CD14-positive monocyte (primary cell): ENCODE measurements around the gene SAG. TPM values are rescaled to one million over a fixed set of nuclear protein-coding genes. Genes with fewer than 3 reads are reported as not detected.
A peak's percentile ranks its signal among the peaks of the same experiment; 100 is the strongest.

ENCODE experiments used
- DNase-seq, 3 donors: peaks; one replicate each; pipeline ENCODE4 v3.0.0-alpha.2; 2011 to 2022
- H2AFZ ChIP-seq: 2 replicates; pipeline ENCODE4 v1.6.0; 2012; ENCODE audit warnings: mild to moderate bottlenecking, low read depth, low read length, inconsistent platforms; ENCODE audit not compliant: insufficient read depth, poor library complexity, severe bottlenecking
- H3K27ac ChIP-seq, 2 donors: 1 replicate in 1 of 2; 2 replicates in 1 of 2; pipeline ENCODE4 v1.5.1; 2012 to 2013; ENCODE audit warnings: low read length in 2 of 2, control low read depth in 1 of 2, inconsistent platforms in 1 of 2, low read depth in 1 of 2, mild to moderate bottlenecking in 1 of 2
- H3K27me3 ChIP-seq, 2 donors: one replicate each; pipeline versions ENCODE4 v1.6.0 to v1.6.1; 2011 to 2013; ENCODE audit warnings: low read length in 2 of 2; ENCODE audit not compliant: control insufficient read depth in 2 of 2, insufficient read depth in 2 of 2
- H3K36me3 ChIP-seq, 2 donors: replicated peaks in 1 of 2; 1 replicate in 1 of 2; 2 replicates in 1 of 2; pipeline versions ENCODE4 v1.5.1 to v1.6.1; 2012 to 2013; ENCODE audit warnings: low read length in 2 of 2, control low read depth in 1 of 2, inconsistent platforms in 1 of 2, mild to moderate bottlenecking in 1 of 2; ENCODE audit not compliant: insufficient read depth in 2 of 2, control insufficient read depth in 1 of 2
- H3K4me1 ChIP-seq, 2 donors: 1 replicate in 1 of 2; 2 replicates in 1 of 2; pipeline versions ENCODE4 v1.5.1 to v1.6.1; 2012 to 2013; ENCODE audit warnings: low read length in 2 of 2, control low read depth in 1 of 2, inconsistent platforms in 1 of 2, mild to moderate bottlenecking in 1 of 2, moderate library complexity in 1 of 2; ENCODE audit not compliant: insufficient read depth in 2 of 2, control insufficient read depth in 1 of 2
- H3K4me2 ChIP-seq: replicated peaks from 2 replicates; pipeline ENCODE3; 2012; ENCODE audit warnings: low read length, moderate library complexity, mild to moderate bottlenecking; ENCODE audit not compliant: poor library complexity, severe bottlenecking; ENCODE audit errors: extremely low read depth
- H3K4me3 ChIP-seq, 3 experiments: fragments of 200-600 bp in 1 of 3; sonication (generic) in 1 of 3; replicated peaks in 1 of 3; 1 replicate in 2 of 3; 2 replicates in 1 of 3; pipeline ENCODE4 v1.5.1; 2011 to 2013; ENCODE audit warnings: low read length in 3 of 3, mild to moderate bottlenecking in 3 of 3, control low read depth in 2 of 3, low read depth in 2 of 3, inconsistent platforms in 1 of 3, moderate library complexity in 1 of 3
- H3K79me2 ChIP-seq: 2 replicates; pipeline ENCODE4 v1.6.0; 2012; ENCODE audit warnings: mild to moderate bottlenecking, control low read depth, inconsistent platforms, low read length, moderate library complexity; ENCODE audit not compliant: insufficient read depth
- H3K9ac ChIP-seq: 2 replicates; pipeline ENCODE4 v1.6.0; 2017; ENCODE audit warnings: low read length, mild to moderate bottlenecking; ENCODE audit not compliant: insufficient read depth, poor library complexity, severe bottlenecking
- H3K9me3 ChIP-seq, 2 donors: replicated peaks in 1 of 2; 1 replicate in 1 of 2; 2 replicates in 1 of 2; pipeline versions ENCODE4 v1.5.1 to v1.6.1; 2012 to 2013; ENCODE audit warnings: low read length in 2 of 2, control low read depth in 1 of 2; ENCODE audit not compliant: control insufficient read depth in 1 of 2, insufficient read depth in 1 of 2
- H4K20me1 ChIP-seq: 2 replicates; pipeline ENCODE4 v1.6.0; 2012; ENCODE audit warnings: mild to moderate bottlenecking, low read length, control low read depth, moderate library complexity; ENCODE audit not compliant: insufficient read depth
- H3K27ac Mint-ChIP-seq, 7 donors: one replicate each; pipeline ENCODE4 v1.8.0; 2020; ENCODE audit warnings: mild to moderate bottlenecking in 7 of 7, mixed read lengths in 7 of 7, moderate library complexity in 6 of 7, inconsistent platforms in 2 of 7
- H3K27me3 Mint-ChIP-seq, 3 donors: one replicate each; pipeline ENCODE4 v1.8.0; 2021 to 2022; ENCODE audit warnings: low read depth in 3 of 3, mild to moderate bottlenecking in 3 of 3, mixed read lengths in 3 of 3, moderate library complexity in 3 of 3, inconsistent platforms in 1 of 3
- H3K36me3 Mint-ChIP-seq, 2 donors: one replicate each; pipeline ENCODE4 v1.8.0; 2020; ENCODE audit warnings: mixed read lengths in 2 of 2, inconsistent platforms in 1 of 2, mild to moderate bottlenecking in 1 of 2
- H3K4me1 Mint-ChIP-seq: one replicate; pipeline ENCODE4 v1.8.0; 2020; ENCODE audit warnings: mild to moderate bottlenecking, mixed read lengths
- H3K4me3 Mint-ChIP-seq, 2 donors: one replicate each; pipeline ENCODE4 v1.8.0; 2020; ENCODE audit warnings: mild to moderate bottlenecking in 2 of 2, mixed read lengths in 2 of 2, moderate library complexity in 1 of 2
- H3K9me3 Mint-ChIP-seq, 7 donors: one replicate each; pipeline ENCODE4 v1.8.0; 2020 to 2022; ENCODE audit warnings: mixed read lengths in 7 of 7, mild to moderate bottlenecking in 6 of 7, moderate library complexity in 6 of 7, inconsistent platforms in 2 of 7
- CTCF ChIP-seq: fragments of 200-600 bp; IDR thresholded peaks from one replicate; pipeline ENCODE4 v1.8.0; 2022; ENCODE audit warnings: antibody characterized with exemption, mild to moderate bottlenecking
- WGBS: methylation state at CpG from one replicate; pipeline ENCODE4 v1.1.5; 2013; ENCODE audit warnings: missing lambda C conversion rate; ENCODE audit not compliant: insufficient coverage; 5-methylcytosine and 5-hydroxymethylcytosine counted together
- intact Hi-C, 2 donors: fragments of 100-400 bp; cut with micrococcal nuclease; formaldehyde crosslinking; loops; one replicate each; pipeline versions ENCODE4 v1.15.0 to v1.15.1; 2023
- polyA plus RNA-seq, 3 donors: library from polyadenylated mRNA; depleted of rRNA in 1 of 3; unstranded in 2 of 3; stranded (reverse) in 1 of 3; fragments of 300-500 nt in 2 of 3; fragments of >200 nt in 1 of 3; fragmentation: Illumina TruSeq in 2 of 3; gene quantifications; 1 replicate in 2 of 3; 2 replicates in 1 of 3; pipeline ENCODE4 v1.2.3, GENCODE V29; 2012 to 2021

The SAG gene
- polyA plus RNA-seq, 3 donors, result 0.04 to 0.87 TPM; not detected in 1

- no peaks in the 10 kb centered on the region for H3K4me1 Mint-ChIP-seq
- H3K9ac ChIP-seq, result no peak overlapping the region
- H2AFZ ChIP-seq, result no peak overlapping the region
- H4K20me1 ChIP-seq, result peaks cover 51% of the 10 kb centered on the region
- no peaks in the 10 kb centered on the region for H3K4me1 ChIP-seq
- no peak overlapping the region for H3K4me2 ChIP-seq
- no peak overlapping the region for H3K4me3 Mint-ChIP-seq
- H3K27me3 Mint-ChIP-seq, result peaks cover 0 to 2% (median 0%) of the 10 kb centered on the region in 3 donors
- no peaks in the 10 kb centered on the region for H3K27me3 ChIP-seq
- peaks cover 35% of the 10 kb centered on the region for H3K79me2 ChIP-seq
- TF ChIP-seq CTCF, result no peak
- H3K4me3 ChIP-seq, result no peak overlapping the region
- 93% methylated on average over 9 of the region's 9 CpGs for WGBS
- DNase-seq, result no peak
- intact Hi-C loops, result no loop called here
- H3K9me3 Mint-ChIP-seq, result no peaks in the 10 kb centered on the region
- H3K27ac ChIP-seq, result peak overlapping the region in 1 of 2 donors; percentile 27
- H3K27ac Mint-ChIP-seq, result peak overlapping the region in 3 of 7 donors; percentile 4 to 39 (median 17)
- H3K36me3 Mint-ChIP-seq, result peaks cover 91 to 98% of the 10 kb centered on the region in 2 donors
- H3K9me3 ChIP-seq, result no peaks in the 10 kb centered on the region
- peaks cover 95 to 99% of the 10 kb centered on the region in 2 donors for H3K36me3 ChIP-seq
Observed at GRCh38 chr2:233261819-233262555, 45.6 kb upstream of the SAG start.

GRCh38 chr2:233262562-233262961 is 45.1 kb upstream of the SAG start:
- peaks cover 92 to 99% of the 10 kb centered on the region in 2 donors for H3K36me3 ChIP-seq
- no peak for DNase-seq
- Mint-ChIP-seq H3K27ac (peak overlapping the region in 1 of 7 donors; percentile 39), H3K4me1 (peaks cover 2% of the 10 kb centered on the region), H3K9me3 (no peaks in the 10 kb centered on the region), H3K36me3 (peaks cover 89 to 98% of the 10 kb centered on the region in 2 donors), H3K27me3 (peaks cover 0 to 2% (median 0%) of the 10 kb centered on the region in 3 donors), H3K4me3 (no peak overlapping the region)
- no peak overlapping the region for H3K4me3 ChIP-seq
- peak overlapping the region in 1 of 2 donors; percentile 9 for H3K27ac ChIP-seq
- no peaks in the 10 kb centered on the region for H3K27me3 ChIP-seq
- 89% methylated on average over 5 of the region's 5 CpGs for WGBS
- H3K4me1 ChIP-seq, result no peaks in the 10 kb centered on the region
- H3K9me3 ChIP-seq, result no peaks in the 10 kb centered on the region
- H4K20me1 ChIP-seq, result peaks cover 49% of the 10 kb centered on the region
- TF ChIP-seq CTCF, result no peak
- intact Hi-C loops, result no loop called here
- H3K9ac ChIP-seq, result no peak overlapping the region
- no peak overlapping the region for H2AFZ ChIP-seq
- H3K4me2 ChIP-seq, result no peak overlapping the region
- H3K79me2 ChIP-seq, result peaks cover 29% of the 10 kb centered on the region
